DMS53 treated with DMSO at 0.1 percent for 48 hours (cell line): ENCODE data around the gene PHKG1.
"Not testable (repeated sequence)": the region's sequence is repeated elsewhere in the genome, so short reads cannot be mapped to it uniquely, and the experiment has no call there.

Source experiments
- DNase-seq: peaks from one replicate; lab custom pipeline; 2025; ENCODE audit not compliant: unreplicated experiment; lab: John Stamatoyannopoulos, UW

The PHKG1 gene

DNA sequence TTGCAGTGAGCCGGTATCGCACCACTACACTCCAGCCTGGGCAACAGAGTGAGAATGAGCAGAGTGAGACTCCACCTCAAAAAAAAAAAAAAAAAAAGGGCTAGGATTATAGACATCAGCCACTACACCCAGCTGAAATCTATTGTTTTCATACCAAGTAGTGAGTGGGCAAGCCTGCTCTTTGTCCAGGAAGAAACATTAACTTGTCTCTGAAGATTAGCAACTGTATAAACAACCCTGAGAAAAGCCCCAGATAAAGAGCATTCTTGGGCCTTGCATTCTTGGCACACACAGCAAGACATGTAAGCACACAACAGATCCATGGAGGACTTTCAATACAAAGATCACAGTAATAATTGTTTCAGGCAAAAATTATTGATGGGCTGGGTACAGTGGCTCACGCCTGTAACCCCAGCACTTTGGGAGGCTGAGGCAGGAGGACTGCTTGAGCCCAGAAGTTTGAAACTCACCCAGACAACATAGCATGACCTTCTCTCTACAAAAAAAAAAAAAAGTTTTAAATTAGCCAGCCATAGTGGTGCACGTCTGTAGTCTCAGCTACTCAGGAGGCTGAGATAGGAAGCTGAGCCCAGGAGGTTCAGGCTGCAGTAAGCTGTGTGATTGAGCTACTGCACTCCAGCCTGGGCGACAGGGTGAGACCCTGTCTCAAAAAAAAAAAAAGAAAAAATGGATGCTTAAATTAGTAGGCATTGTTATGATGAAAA is 45.9 kb downstream of the PHKG1 start:
- no peak for DNase-seq

DNA sequence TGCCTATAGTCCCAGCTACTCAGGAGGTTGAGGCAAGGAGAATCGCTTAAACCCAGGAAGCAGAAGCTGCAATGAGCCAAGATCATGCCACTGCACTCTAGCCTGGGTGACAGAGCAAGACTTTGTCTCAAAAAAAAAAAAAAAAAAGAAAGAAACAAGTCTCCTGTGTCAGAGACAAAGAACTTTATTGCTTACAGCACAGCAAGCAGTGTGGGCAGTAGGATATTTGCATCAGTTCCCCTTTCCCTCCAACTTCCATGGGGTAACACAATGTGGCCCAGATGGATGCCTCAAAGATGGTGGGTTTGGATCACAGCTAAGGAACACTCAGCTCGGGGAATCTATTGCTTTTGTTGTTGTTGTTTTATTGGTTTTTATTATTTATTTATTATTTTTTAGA is 47.0 kb downstream of the PHKG1 start:
- DNase-seq: not testable (repeated sequence)

DNA sequence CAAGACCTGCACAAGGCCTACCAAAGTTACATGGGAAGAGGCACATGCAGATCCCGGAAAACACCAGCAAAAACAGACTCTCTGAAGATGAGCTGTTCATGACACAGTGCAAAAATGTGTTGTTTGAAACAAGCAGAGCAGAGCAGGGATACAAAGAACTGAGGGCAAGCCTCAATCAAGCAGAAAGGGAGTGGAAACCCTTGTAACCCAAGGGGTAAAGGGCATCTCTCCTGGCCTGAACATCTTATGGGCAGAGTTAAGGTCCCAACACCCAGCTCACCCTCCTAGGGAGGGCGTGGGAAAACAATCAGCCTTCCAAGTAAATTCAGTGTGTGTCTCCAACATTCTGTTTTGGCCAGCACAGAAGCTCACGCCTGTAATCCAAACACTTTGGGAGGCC is 52.0 kb downstream of the PHKG1 start:
- DNase-seq: no peak

DNA sequence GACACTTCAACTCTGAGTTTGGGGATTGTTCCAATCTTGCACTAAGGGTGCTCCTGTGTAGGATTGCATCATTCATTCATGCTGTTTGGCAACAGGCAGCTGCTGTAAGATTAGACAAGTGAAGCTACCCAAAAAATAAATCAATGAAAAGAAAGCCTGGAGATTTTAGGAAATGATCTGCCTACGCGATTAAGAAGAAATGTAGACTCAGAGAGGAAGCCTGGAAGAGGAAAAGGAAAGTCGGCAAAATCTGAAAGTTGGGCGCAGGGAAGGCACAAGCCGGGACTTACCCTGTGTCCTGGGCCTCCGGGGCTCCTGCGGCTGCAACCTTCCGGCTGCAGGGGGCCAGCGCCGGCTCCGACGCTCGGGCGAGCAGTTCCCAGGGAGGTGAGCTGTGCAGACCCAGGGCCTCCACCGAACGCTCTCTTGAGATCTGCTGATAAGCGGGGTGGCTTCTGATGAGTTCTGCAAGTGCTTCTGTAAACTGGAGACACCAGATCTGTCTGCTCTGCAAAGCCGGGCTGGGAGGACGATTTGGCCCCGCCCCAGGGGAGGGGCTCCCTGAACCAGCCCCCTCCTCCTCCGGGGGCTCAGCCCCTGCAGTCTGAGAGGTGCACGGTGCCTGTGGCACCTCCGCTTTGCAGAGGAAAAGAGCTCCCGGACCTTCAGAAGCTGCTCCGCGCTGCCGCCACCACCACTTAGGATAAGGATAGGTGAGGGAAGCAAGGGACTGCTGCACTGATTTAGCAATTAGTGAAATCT is 58.9 kb downstream of the PHKG1 start:
- DNase-seq: peak; percentile 73

DNA sequence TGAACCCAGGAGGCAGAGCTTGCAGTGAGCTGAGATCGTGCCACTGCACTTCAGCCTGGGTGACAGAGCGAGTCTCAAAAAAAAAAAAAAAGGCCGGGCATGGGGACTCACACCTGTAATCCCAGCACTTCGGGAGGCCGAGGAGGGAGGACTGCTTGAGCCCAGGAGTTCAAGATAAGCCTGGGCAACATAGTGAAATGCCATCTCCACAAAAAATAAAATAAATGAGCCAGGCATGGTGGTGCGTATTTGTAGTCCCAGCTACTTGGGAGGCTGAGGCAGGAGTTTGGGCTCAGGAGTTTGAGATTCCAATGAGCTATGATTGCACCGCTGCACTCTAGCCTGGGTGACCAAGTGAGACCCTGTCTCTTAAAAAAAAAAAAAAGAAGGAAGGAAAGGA is 60.2 kb downstream of the PHKG1 start:
- not testable (repeated sequence) for DNase-seq

DNA sequence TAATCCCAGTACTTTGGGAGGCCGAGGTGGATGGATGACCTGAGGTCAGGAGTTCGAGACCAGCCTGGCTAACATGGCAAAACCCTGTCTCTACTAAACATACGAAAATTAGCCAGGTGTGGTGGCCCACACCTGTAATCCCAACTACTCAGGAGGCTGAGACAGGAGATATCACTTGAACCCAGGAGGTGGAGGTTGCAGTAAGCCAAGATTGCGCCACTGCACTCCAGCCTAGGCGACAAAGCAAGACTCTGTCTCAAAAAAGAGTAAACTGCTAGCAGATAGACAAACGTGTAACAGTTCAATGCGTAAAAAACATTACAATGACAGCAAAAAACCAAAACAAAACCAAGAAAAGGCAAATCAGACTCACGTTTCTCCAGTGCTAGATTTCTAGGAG is 61.2 kb downstream of the PHKG1 start:
- not testable (repeated sequence) for DNase-seq

DNA sequence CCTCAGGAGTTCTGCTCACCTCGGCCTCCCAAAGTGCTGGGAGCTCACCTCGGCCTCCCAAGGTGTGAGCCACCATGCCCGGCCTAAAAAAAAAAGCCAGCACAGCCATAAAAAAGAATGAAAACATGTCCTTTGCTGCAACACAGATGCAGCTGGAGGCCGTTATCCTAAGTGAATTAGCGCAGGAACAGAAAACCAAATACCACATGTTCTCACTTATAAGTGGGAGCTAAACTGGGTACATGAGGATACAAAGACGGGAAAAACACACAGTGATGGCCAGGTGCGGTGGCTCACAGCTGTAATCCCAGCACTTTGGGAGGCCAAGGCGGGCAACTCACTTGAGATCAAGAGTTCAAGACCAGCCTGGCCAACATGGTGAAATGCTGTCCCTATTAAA is 62.4 kb downstream of the PHKG1 start:
- DNase-seq: no peak
